H9 (cell line): ENCODE data around the gene DCHS2. TPM values are rescaled to one million over a fixed set of nuclear protein-coding genes. Genes with fewer than 3 reads are reported as not detected.

Source experiments
- DNase-seq: peaks from one replicate; pipeline ENCODE4 v3.0.0-alpha.2; 2017
- H2AFZ ChIP-seq: one replicate; pipeline ENCODE4 v1.6.1; 2013; ENCODE audit warnings: mild to moderate bottlenecking, low read length, control low read depth, moderate library complexity
- H2AK5ac ChIP-seq: 2 replicates; pipeline ENCODE4 v1.6.1; 2013; ENCODE audit warnings: low read length, control low read depth, mixed read lengths; ENCODE audit not compliant: insufficient read length
- H2BK120ac ChIP-seq: one replicate; pipeline ENCODE4 v1.6.1; 2013; ENCODE audit warnings: low read depth, mild to moderate bottlenecking, low read length, control low read depth, inconsistent platforms; ENCODE audit not compliant: poor library complexity, severe bottlenecking
- H2BK12ac ChIP-seq: 2 replicates; pipeline ENCODE4 v1.6.1; 2013; ENCODE audit warnings: low read length, control low read depth, mixed read lengths, low read depth; ENCODE audit not compliant: insufficient read length
- H2BK15ac ChIP-seq: 2 replicates; pipeline ENCODE4 v1.6.1; 2013; ENCODE audit warnings: low read depth, low read length, control low read depth
- H2BK20ac ChIP-seq: one replicate; pipeline ENCODE4 v1.6.1; 2013; ENCODE audit warnings: low read depth, mild to moderate bottlenecking, low read length, control low read depth, inconsistent platforms; ENCODE audit not compliant: poor library complexity, severe bottlenecking
- H2BK5ac ChIP-seq: 2 replicates; pipeline ENCODE4 v1.6.1; 2013; ENCODE audit warnings: low read length, control low read depth, mixed read lengths; ENCODE audit not compliant: insufficient read length
- H3K14ac ChIP-seq: 2 replicates; pipeline ENCODE4 v1.6.1; 2013; ENCODE audit warnings: low read length, control low read depth; ENCODE audit not compliant: insufficient read depth
- H3K18ac ChIP-seq: 2 replicates; pipeline ENCODE4 v1.6.1; 2013; ENCODE audit warnings: low read depth, mild to moderate bottlenecking, mixed read lengths, low read length, control low read depth; ENCODE audit not compliant: insufficient read length
- H3K23ac ChIP-seq: 2 replicates; pipeline ENCODE4 v1.6.1; 2013; ENCODE audit warnings: low read length, control low read depth, mixed read lengths, low read depth; ENCODE audit not compliant: insufficient read length
- H3K23me2 ChIP-seq: 2 replicates; pipeline ENCODE4 v1.6.1; 2013; ENCODE audit warnings: low read depth, mild to moderate bottlenecking, mixed read lengths, low read length, control low read depth; ENCODE audit not compliant: insufficient read length, poor library complexity, severe bottlenecking
- H3K27ac ChIP-seq: 2 replicates; pipeline ENCODE4 v1.5.1; 2013; ENCODE audit warnings: low read length, control low read depth, mixed read lengths, low read depth; ENCODE audit not compliant: insufficient read length
- H3K27me3 ChIP-seq: 2 replicates; pipeline ENCODE4 v1.6.1; 2013; ENCODE audit warnings: low read length, control low read depth, inconsistent platforms; ENCODE audit not compliant: insufficient read depth
- H3K4ac ChIP-seq: 2 replicates; pipeline ENCODE4 v1.6.1; 2013; ENCODE audit warnings: low read depth, mild to moderate bottlenecking, control low read depth, inconsistent platforms, low read length, moderate library complexity
- H3K4me1 ChIP-seq: 2 replicates; pipeline ENCODE4 v1.6.1; 2013; ENCODE audit warnings: low read length, control low read depth, inconsistent platforms; ENCODE audit not compliant: insufficient read depth
- H3K4me2 ChIP-seq: 2 replicates; pipeline ENCODE4 v1.6.1; 2013; ENCODE audit warnings: low read length, control low read depth, mixed read lengths; ENCODE audit not compliant: insufficient read length, insufficient read depth
- H3K56ac ChIP-seq: 2 replicates; pipeline ENCODE4 v1.6.1; 2013; ENCODE audit warnings: low read depth, mild to moderate bottlenecking, mixed read lengths, low read length, control low read depth; ENCODE audit not compliant: insufficient read length
- H3K79me1 ChIP-seq: 2 replicates; pipeline ENCODE4 v1.6.1; 2013; ENCODE audit warnings: low read depth, mild to moderate bottlenecking, moderate library complexity, low read length, control low read depth, inconsistent platforms; ENCODE audit not compliant: insufficient read depth, poor library complexity, severe bottlenecking
- H3K79me2 ChIP-seq: 2 replicates; pipeline ENCODE4 v1.6.1; 2013; ENCODE audit warnings: low read length, control low read depth, inconsistent platforms; ENCODE audit not compliant: insufficient read depth
- H3K9ac ChIP-seq: 2 replicates; pipeline ENCODE4 v1.6.1; 2013; ENCODE audit warnings: low read length, control low read depth, mixed read lengths; ENCODE audit not compliant: insufficient read length; ENCODE audit errors: extremely low read depth
- H3K9me3 ChIP-seq: one replicate; pipeline ENCODE4 v1.6.1; 2013; ENCODE audit warnings: low read depth, low read length, inconsistent platforms; ENCODE audit not compliant: control insufficient read depth
- H3T11ph ChIP-seq: one replicate; pipeline ENCODE4 v1.6.1; 2013; ENCODE audit warnings: mild to moderate bottlenecking, low read length, control low read depth, inconsistent platforms
- H4K20me1 ChIP-seq: one replicate; pipeline ENCODE4 v1.6.1; 2013; ENCODE audit not compliant: control insufficient read depth, insufficient read length, insufficient read depth
- H4K5ac ChIP-seq: 2 replicates; pipeline ENCODE4 v1.6.1; 2013; ENCODE audit warnings: low read depth, mild to moderate bottlenecking, mixed read lengths, low read length, control low read depth; ENCODE audit not compliant: insufficient read length
- H4K8ac ChIP-seq: replicated peaks from 2 replicates; pipeline ENCODE4 v1.6.1; 2013; ENCODE audit warnings: low read length, control low read depth, mixed read lengths, low read depth; ENCODE audit not compliant: insufficient read length
- H4K91ac ChIP-seq: 2 replicates; pipeline ENCODE4 v1.6.1; 2013; ENCODE audit warnings: low read depth, mild to moderate bottlenecking, moderate library complexity, mixed read lengths, low read length, control low read depth; ENCODE audit not compliant: insufficient read length
- H3K27ac Mint-ChIP-seq, 3 experiments: 2 replicates in 2 of 3; 3 replicates in 1 of 3; pipeline ENCODE4 v1.8.0; 2020 to 2021; ENCODE audit warnings: mixed read lengths in 3 of 3, mild to moderate bottlenecking in 1 of 3, moderate library complexity in 1 of 3
- H3K27me3 Mint-ChIP-seq: 2 replicates; pipeline ENCODE4 v1.8.0; 2021; ENCODE audit warnings: low read depth, mild to moderate bottlenecking, moderate library complexity, mixed read lengths
- H3K36me3 Mint-ChIP-seq, 3 experiments: 2 replicates in 2 of 3; 3 replicates in 1 of 3; pipeline ENCODE4 v1.8.0; 2020 to 2021; ENCODE audit warnings: low read depth in 3 of 3, mixed read lengths in 3 of 3; ENCODE audit not compliant: insufficient read depth in 1 of 3
- H3K4me1 Mint-ChIP-seq, 2 experiments: 2 replicates each; pipeline ENCODE4 v1.8.0; 2020; ENCODE audit warnings: mixed read lengths in 2 of 2
- H3K4me3 Mint-ChIP-seq, 2 experiments: 2 replicates in 1 of 2; 3 replicates in 1 of 2; pipeline ENCODE4 v1.8.0; 2020 to 2021; ENCODE audit warnings: mild to moderate bottlenecking in 2 of 2, mixed read lengths in 2 of 2, moderate library complexity in 1 of 2
- H3K9me3 Mint-ChIP-seq, 2 experiments: 2 replicates in 1 of 2; 3 replicates in 1 of 2; pipeline ENCODE4 v1.8.0; 2020; ENCODE audit warnings: mild to moderate bottlenecking in 2 of 2, mixed read lengths in 2 of 2, moderate library complexity in 1 of 2
- CTCF ChIP-seq: fragments of 200-600 bp; sonication (generic); conservative IDR thresholded peaks from 3 replicates; pipeline ENCODE4 v1.8.0; 2021; ENCODE audit warnings: antibody characterized with exemption, mild to moderate bottlenecking
- WGBS: extraction: QIAGEN DNeasy Blood & Tissue Kit; methylation state at CpG from one replicate; pipeline ENCODE4 v1.1.7; 2013; ENCODE audit warnings: missing lambda C conversion rate, low lambda C conversion rate, mixed read lengths; ENCODE audit not compliant: insufficient read length; ENCODE audit errors: extremely low coverage; 5-methylcytosine and 5-hydroxymethylcytosine counted together
- total RNA-seq: library from RNA; stranded (reverse); gene quantifications from 2 replicates; pipeline ENCODE4 v1.2.1, GENCODE V29; 2021

DCHS2 gene
- total RNA-seq, 1 experiment from 2014 or later, result 0.57 TPM

- H3K27me3 ChIP-seq, result no peaks in the 10 kb centered on the region
- H2BK12ac ChIP-seq, result no peak overlapping the region
- H4K20me1 ChIP-seq, result no peaks in the 10 kb centered on the region
- no peak overlapping the region for H2BK120ac ChIP-seq
- H3K14ac ChIP-seq, result no peak overlapping the region
- H3K23me2 ChIP-seq, result no peaks in the 10 kb centered on the region
- no peak overlapping the region for H3K27ac Mint-ChIP-seq
- no peaks in the 10 kb centered on the region for H3K4me1 ChIP-seq
- no peak overlapping the region for H3K18ac ChIP-seq
- no peaks in the 10 kb centered on the region for H3K36me3 Mint-ChIP-seq
- no peak overlapping the region for H2AFZ ChIP-seq
- no peaks in the 10 kb centered on the region for H3K9me3 ChIP-seq
- no peaks in the 10 kb centered on the region; a peak in 1 of 5 replicates for H3K9me3 Mint-ChIP-seq
- H3K4me2 ChIP-seq, result no peak overlapping the region
- H3K23ac ChIP-seq, result no peak overlapping the region
- no peak overlapping the region for H3K4me3 Mint-ChIP-seq
- H3K56ac ChIP-seq, result no peak overlapping the region
- H2BK15ac ChIP-seq, result no peak overlapping the region
- no CpG with 5 or more reads among the region's 3 CpGs for WGBS
- no peak overlapping the region for H3K9ac ChIP-seq
- no peak overlapping the region for H4K8ac ChIP-seq
- no peak overlapping the region for H3K27ac ChIP-seq
- no peak overlapping the region for H4K91ac ChIP-seq
- no peaks in the 10 kb centered on the region for H3K79me2 ChIP-seq
- H4K5ac ChIP-seq, result no peak overlapping the region
- no peaks in the 10 kb centered on the region for H3K4me1 Mint-ChIP-seq
- no peak overlapping the region for H3K4ac ChIP-seq
- H2AK5ac ChIP-seq, result no peak overlapping the region
- no peak overlapping the region for H3T11ph ChIP-seq
- no peak overlapping the region for H2BK5ac ChIP-seq
- H2BK20ac ChIP-seq, result no peak overlapping the region
- H3K27me3 Mint-ChIP-seq, result peaks cover 8% of the 10 kb centered on the region
- no peaks in the 10 kb centered on the region for H3K79me1 ChIP-seq
- no peak for DNase-seq
- no peak for TF ChIP-seq CTCF
Measured at GRCh38 chr4:154425514-154425913, 66.1 kb downstream of the DCHS2 start.
